Breast epithelium (tissue), 3 donors: ENCODE measurements around the gene ERC1.

Experiments used
- CTCF ChIP-seq, 3 donors: fragments of 450-650 bp; IDR thresholded peaks; one replicate each; pipeline ENCODE4 v1.5.1; 2016 to 2017; ENCODE audit warnings: antibody characterized with exemption in 3 of 3, mild to moderate bottlenecking in 3 of 3, moderate library complexity in 3 of 3
- POLR2A ChIP-seq: fragments of 450-650 bp; IDR thresholded peaks from one replicate; pipeline ENCODE4 v1.6.1; 2016; ENCODE audit warnings: antibody characterized with exemption, mild to moderate bottlenecking, moderate library complexity
- POLR2AphosphoS5 ChIP-seq, 3 donors: sonication (generic); formaldehyde crosslinking; IDR thresholded peaks; one replicate each; pipeline ENCODE4 v1.6.1; 2017; ENCODE audit warnings: antibody characterized with exemption in 3 of 3

DNA sequence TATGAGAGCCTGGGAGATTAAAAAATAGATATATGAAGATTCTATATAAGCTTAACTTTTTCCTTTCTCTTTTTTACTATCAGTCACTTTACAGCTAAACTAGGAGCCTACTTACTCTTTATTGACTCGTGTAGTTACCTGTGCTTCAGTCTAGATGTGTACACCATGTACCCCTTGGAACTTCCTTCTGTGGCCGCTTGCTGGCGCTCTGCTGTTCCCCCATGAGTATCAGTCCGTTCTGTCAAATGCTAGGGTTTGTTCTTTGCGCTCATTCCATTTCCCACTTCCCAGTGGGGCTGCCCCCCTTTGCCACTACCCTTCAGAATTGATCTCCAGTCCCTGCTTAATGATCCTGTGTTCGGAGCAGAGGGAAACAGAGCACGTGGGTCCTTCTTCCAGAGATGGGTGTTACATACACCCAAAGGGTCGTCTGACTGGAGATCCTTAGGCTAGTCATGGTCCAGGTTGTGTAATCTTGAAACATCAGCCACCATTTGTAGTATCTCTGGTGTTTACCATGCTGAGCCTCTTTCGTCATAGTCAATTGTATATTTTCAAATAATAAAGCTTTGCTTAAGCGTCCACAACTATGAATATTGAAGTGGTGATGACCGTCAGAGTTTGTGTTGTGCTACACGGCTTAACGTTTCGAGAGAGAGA is 443.4 kb downstream of the ERC1 start:
- no peak for TF ChIP-seq CTCF (IDR thresholded peaks at IDR 0.05)
- no peak for TF ChIP-seq POLR2A
- TF ChIP-seq POLR2AphosphoS5 (IDR thresholded peaks at IDR 0.05): no peak
